ENCODE measurements around the gene PIK3AP1. TPM values are rescaled to one million over a fixed set of nuclear protein-coding genes. Genes with fewer than 3 reads are reported as not detected.

The PIK3AP1 gene
- polyA plus RNA-seq, 2 of the 4 experiments (the other 2 are of a cell fraction): 1.6 to 3.2 TPM

DNA sequence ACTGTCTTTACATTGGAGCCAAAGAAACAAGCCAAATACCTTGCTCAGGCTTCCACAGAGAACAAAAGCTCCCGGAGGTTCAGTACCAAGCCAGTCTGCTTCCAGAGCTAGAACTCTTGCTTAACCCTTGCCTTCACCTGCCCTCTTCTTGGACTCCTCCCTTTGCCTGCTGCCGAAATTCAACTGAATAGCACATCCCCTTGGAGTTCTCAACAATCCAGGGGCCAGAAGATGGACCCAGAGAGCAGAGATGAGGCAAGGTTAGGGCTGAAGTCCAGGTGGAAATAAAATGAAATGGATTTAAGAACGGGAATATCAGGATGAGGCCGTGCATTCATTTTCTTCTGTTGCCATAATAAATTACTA lies 876 bp upstream of the PIK3AP1 start:
- TF ChIP-seq RCOR1 (IDR thresholded peaks at IDR 0.05; ENCODE audit: low read depth, low read length) (no peak), ZNF302 (CRISPR knock-in tag; IDR thresholded peaks at IDR 0.05) (no peak), NPAS2 (CRISPR knock-in tag; IDR thresholded peaks at IDR 0.05; ENCODE audit: borderline replicate concordance) (no peak), TFCP2L1 (CRISPR knock-in tag; IDR thresholded peaks at IDR 0.05) (no peak), CEBPB (IDR thresholded peaks at IDR 0.05) (no peak), FOSL2 (IDR thresholded peaks at IDR 0.05) (no peak), FOSL2 (CRISPR knock-in tag; IDR thresholded peaks at IDR 0.05) (no peak), HOXB5 (CRISPR knock-in tag; IDR thresholded peaks at IDR 0.05) (no peak), CBX8 (IDR thresholded peaks at IDR 0.05) (no peak), FOXS1 (CRISPR knock-in tag; IDR thresholded peaks at IDR 0.05) (no peak), KDM5A (IDR thresholded peaks at IDR 0.05) (no peak), ZSCAN20 (CRISPR knock-in tag; IDR thresholded peaks at IDR 0.05) (no peak)
- TF ChIP-seq, protein P1, sequence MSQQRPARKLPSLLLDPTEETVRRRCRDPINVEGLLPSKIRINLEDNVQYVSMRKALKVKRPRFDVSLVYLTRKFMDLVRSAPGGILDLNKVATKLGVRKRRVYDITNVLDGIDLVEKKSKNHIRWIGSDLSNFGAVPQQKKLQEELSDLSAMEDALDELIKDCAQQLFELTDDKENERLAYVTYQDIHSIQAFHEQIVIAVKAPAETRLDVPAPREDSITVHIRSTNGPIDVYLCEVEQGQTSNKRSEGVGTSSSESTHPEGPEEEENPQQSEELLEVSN (IDR thresholded peaks at IDR 0.05; ENCODE audit: borderline replicate concordance, low read depth): no peak
- TF ChIP-seq, protein P2, sequence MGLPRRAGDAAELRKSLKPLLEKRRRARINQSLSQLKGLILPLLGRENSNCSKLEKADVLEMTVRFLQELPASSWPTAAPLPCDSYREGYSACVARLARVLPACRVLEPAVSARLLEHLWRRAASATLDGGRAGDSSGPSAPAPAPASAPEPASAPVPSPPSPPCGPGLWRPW (IDR thresholded peaks at IDR 0.05): no peak
- TF ChIP-seq, protein P3, sequence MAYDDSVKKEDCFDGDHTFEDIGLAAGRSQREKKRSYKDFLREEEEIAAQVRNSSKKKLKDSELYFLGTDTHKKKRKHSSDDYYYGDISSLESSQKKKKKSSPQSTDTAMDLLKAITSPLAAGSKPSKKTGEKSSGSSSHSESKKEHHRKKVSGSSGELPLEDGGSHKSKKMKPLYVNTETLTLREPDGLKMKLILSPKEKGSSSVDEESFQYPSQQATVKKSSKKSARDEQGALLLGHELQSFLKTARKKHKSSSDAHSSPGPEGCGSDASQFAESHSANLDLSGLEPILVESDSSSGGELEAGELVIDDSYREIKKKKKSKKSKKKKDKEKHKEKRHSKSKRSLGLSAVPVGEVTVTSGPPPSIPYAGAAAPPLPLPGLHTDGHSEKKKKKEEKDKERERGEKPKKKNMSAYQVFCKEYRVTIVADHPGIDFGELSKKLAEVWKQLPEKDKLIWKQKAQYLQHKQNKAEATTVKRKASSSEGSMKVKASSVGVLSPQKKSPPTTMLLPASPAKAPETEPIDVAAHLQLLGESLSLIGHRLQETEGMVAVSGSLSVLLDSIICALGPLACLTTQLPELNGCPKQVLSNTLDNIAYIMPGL (CRISPR knock-in tag; IDR thresholded peaks at IDR 0.05; ENCODE audit: borderline replicate concordance): no peak
- TF ChIP-seq, protein P4, sequence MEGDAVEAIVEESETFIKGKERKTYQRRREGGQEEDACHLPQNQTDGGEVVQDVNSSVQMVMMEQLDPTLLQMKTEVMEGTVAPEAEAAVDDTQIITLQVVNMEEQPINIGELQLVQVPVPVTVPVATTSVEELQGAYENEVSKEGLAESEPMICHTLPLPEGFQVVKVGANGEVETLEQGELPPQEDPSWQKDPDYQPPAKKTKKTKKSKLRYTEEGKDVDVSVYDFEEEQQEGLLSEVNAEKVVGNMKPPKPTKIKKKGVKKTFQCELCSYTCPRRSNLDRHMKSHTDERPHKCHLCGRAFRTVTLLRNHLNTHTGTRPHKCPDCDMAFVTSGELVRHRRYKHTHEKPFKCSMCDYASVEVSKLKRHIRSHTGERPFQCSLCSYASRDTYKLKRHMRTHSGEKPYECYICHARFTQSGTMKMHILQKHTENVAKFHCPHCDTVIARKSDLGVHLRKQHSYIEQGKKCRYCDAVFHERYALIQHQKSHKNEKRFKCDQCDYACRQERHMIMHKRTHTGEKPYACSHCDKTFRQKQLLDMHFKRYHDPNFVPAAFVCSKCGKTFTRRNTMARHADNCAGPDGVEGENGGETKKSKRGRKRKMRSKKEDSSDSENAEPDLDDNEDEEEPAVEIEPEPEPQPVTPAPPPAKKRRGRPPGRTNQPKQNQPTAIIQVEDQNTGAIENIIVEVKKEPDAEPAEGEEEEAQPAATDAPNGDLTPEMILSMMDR (IDR thresholded peaks at IDR 0.05): no peak
- TF ChIP-seq, protein P5, sequence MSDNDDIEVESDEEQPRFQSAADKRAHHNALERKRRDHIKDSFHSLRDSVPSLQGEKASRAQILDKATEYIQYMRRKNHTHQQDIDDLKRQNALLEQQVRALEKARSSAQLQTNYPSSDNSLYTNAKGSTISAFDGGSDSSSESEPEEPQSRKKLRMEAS (IDR thresholded peaks at IDR 0.05): no peak
- TF ChIP-seq, protein P6, sequence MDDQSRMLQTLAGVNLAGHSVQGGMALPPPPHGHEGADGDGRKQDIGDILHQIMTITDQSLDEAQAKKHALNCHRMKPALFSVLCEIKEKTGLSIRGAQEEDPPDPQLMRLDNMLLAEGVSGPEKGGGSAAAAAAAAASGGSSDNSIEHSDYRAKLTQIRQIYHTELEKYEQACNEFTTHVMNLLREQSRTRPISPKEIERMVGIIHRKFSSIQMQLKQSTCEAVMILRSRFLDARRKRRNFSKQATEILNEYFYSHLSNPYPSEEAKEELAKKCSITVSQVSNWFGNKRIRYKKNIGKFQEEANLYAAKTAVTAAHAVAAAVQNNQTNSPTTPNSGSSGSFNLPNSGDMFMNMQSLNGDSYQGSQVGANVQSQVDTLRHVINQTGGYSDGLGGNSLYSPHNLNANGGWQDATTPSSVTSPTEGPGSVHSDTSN (IDR thresholded peaks at IDR 0.05): no peak
- ChIA-PET CTCF (interaction anchor here (1.0 to 2.2 kb wide), 2 partner anchors 26 to 81 kb away, joined by 3 to 8 read pairs; no protein-coding TSS in a partner anchor), POLR2A (no interaction called here)
- no peak overlapping the region for H3K4me3 ChIP-seq
- no peak for DNase-seq (ENCODE audit: low read depth in 1 of 2, low spot score in 1 of 2)
- H3K4me2 ChIP-seq: peak overlapping the region; percentile 85
- no peak overlapping the region; a peak in 1 of 6 replicates for H3K27ac ChIP-seq
- ATAC-seq: peak; percentile 22 to 25; a peak in 4 of 6 replicates
- FAIRE-seq: no peak
- WGBS (ENCODE audit: missing lambda C conversion rate): 61% methylated on average over 4 of the region's 4 CpGs
- H3K4me1 ChIP-seq: no peaks in the 10 kb centered on the region
- H3K9me3 ChIP-seq: no peaks in the 10 kb centered on the region

DNA sequence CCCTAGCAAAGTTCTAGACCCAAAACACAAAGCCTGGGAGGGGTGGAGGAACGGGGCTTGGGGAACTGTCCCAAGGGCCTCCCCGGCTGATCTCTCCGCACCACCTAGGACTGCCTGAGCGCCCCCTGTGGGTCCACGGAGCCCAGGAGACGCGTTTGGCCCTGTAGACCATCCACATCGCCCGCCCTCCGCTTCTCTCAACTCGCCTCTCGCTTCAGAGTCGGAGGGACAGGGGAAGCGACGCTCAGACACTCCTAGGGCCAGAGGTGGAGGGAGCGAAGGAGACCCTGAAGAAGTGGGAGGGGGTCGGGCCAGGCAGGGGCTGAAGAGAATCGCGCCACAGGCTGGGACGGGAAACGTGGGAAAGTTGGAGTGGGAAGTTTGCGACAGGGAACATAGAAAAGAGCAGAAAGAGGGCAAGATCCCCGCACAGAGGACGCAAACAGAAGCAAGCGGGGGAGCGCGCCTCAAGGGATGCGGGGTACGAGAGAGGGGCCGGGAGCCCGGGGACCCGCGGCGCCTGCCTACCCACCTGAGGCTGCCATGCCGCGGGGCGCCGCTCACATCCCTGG lies 378 bp downstream of the PIK3AP1 start:
- H3K4me3 ChIP-seq: peak overlapping the region; percentile 62
- peak; percentile 49 to 57 for DNase-seq (ENCODE audit: low read depth in 1 of 2, low spot score in 1 of 2)
- TF ChIP-seq FOSL2 (IDR thresholded peaks at IDR 0.05): no peak
- no peak for TF ChIP-seq FOSL2 (CRISPR knock-in tag; IDR thresholded peaks at IDR 0.05)
- TF ChIP-seq HOXB5 (CRISPR knock-in tag; IDR thresholded peaks at IDR 0.05): no peak
- TF ChIP-seq, protein P4 (IDR thresholded peaks at IDR 0.05): peak; percentile 51
- TF ChIP-seq, protein P7, sequence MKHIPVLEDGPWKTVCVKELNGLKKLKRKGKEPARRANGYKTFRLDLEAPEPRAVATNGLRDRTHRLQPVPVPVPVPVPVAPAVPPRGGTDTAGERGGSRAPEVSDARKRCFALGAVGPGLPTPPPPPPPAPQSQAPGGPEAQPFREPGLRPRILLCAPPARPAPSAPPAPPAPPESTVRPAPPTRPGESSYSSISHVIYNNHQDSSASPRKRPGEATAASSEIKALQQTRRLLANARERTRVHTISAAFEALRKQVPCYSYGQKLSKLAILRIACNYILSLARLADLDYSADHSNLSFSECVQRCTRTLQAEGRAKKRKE (CRISPR knock-in tag; IDR thresholded peaks at IDR 0.05; ENCODE audit: low read depth): no peak
- no peak for TF ChIP-seq MYC (IDR thresholded peaks at IDR 0.05; ENCODE audit: borderline replicate concordance, low read length)
- TF ChIP-seq SMC3 (IDR thresholded peaks at IDR 0.05): peak; percentile 60
- no peak for TF ChIP-seq CHD4 (IDR thresholded peaks at IDR 0.05; ENCODE audit: borderline replicate concordance)
- no peak for TF ChIP-seq NPAS2 (CRISPR knock-in tag; IDR thresholded peaks at IDR 0.05; ENCODE audit: borderline replicate concordance)
- TF ChIP-seq, protein P2 (IDR thresholded peaks at IDR 0.05): no peak
- no peak for TF ChIP-seq RNF2 (IDR thresholded peaks at IDR 0.05; ENCODE audit: borderline replicate concordance, low read depth)
- TF ChIP-seq, protein P5 (IDR thresholded peaks at IDR 0.05): no peak
- TF ChIP-seq, protein P1 (IDR thresholded peaks at IDR 0.05; ENCODE audit: borderline replicate concordance, low read depth): no peak
- no peak for TF ChIP-seq HDAC2 (IDR thresholded peaks at IDR 0.05)

More for the DNA sequence above, 378 bp downstream of the PIK3AP1 start:
- CTCF ChIA-PET: interaction anchor here (0.6 to 2.2 kb wide), 4 partner anchors 41 to 79 kb away, joined by 3 to 8 read pairs (median 4); no protein-coding TSS in a partner anchor
- no peaks in the 10 kb centered on the region for H3K4me1 ChIP-seq
- POLR2A ChIA-PET: no interaction called here
- peak overlapping the region; percentile 59 to 82; a peak in 5 of 6 replicates for H3K27ac ChIP-seq
- ATAC-seq: peak; percentile 86 to 92
- no peak for FAIRE-seq
- H3K9me3 ChIP-seq: no peaks in the 10 kb centered on the region
- 9% methylated on average over 31 of the region's 38 CpGs for WGBS (ENCODE audit: missing lambda C conversion rate)
- H3K4me2 ChIP-seq: peak overlapping the region; percentile 85
